HS-27A (cell line): ENCODE measurements around the gene ZFP69B.

Experiments
- DNase-seq: peaks from one replicate; pipeline ENCODE4 v3.0.0-alpha.2; 2012; ENCODE audit warnings: low read depth, missing footprints

ZFP69B gene

GRCh38 chr1:40449684-40450494, at the start of gene ZFP69B:
TSS of gene ZFP69B (plus strand) at chr1:40450476. CDS start at chr1:40450962, 486 bp downstream.
- peak; percentile 72 for DNase-seq

DNA sequence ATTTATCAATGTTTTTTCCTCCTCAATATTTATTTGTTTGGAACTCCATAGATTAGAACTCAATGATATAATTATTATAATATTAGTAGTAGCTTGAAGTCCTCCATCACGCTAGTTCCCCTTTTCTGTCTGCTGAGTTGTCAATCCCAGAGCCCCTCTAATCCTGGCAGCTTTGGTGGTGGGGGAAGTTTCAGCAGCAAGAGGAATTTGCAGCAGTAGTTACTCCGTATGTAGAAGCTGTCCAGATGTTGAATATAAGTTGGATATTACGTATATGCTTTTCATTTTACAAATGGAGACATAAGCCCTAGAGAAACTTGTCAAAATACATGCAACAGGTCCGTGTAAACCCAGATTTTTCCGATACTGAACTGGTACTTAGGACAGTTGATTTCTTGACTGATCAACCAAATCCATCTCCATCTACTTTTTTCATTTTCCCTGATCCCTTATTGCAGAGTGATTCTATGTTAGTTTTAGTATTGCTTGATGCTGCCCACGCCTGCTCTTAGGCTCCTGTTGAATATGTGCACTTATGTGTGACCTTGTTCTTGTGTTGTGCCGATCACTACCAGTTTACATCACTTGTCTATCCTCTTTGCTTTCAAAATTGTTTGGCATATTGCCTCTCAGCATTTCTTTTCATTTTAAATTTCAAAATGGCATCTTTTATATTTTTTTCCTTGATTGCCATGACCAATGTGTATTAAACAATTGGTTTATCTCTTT, 48.6 kb upstream of the ZFP69B start:
- DNase-seq: no peak

- DNase-seq: peak; percentile 26
These were observed 45.4 kb upstream of the ZFP69B start for GRCh38 chr1:40404670-40405462.

DNA sequence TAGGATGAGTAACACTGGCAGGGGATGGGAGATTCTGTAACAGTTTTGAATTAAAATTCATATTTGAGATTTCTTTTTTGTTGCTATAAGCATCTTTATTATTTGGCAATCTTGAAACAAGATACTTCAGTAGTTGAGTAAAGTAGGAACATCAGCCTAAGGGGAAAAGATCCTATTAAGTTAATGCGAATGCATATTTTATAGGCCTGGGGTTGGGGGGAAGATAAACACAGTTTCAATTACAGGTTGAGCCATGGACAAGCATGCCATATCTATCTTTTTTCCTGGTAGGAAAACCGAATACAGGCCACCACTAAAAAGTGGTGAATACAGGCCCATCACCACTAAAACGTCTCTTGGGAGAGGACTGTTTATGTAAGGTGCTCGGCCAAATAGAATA, 44.5 kb upstream of the ZFP69B start:
- DNase-seq: no peak

- DNase-seq: no peak
These were observed 42.8 kb upstream of the ZFP69B start for GRCh38 chr1:40407453-40407852.

DNA sequence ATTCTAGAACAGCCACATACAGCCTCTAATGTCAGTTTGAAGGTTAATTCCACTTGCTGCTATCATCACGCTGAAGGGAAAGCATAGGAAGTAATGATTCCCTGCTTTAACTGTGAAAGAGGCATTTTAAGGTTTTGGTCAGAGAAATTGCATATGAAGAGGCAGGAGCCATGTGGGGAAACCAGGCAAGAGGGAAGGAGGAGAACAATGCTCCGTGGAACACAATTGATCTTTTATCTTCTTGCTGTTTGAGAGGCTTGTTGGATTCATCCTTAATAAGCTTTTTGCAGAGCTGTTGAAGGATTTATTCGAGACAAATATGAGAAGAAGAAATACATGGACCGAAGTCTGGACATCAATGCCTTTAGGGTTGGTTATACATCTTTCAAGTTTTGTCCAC, 40.8 kb upstream of the ZFP69B start:
- DNase-seq: no peak

DNA sequence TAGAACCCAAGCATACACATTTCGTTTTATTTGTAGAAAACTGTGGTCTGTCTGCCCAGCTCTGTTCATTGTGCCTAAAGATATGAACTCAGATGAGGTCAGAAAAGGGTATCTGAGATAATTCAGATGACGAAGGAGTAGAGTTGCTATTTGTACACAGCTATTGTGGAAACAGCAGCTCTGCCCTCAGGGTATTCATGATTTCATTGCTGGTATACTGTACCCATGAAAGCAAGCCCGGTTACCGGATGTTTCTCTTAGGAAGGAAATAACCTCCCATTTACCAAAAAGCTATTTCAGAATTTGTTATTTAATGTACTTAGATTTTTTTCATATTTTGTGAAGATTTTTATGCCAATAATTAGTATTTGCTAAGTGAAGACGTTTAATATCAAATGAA, 39.0 kb upstream of the ZFP69B start:
- no peak for DNase-seq

GRCh38 chr1:40411843-40412242, 38.4 kb upstream of the ZFP69B start:
- no peak for DNase-seq

- DNase-seq: no peak
These were observed 36.6 kb upstream of the ZFP69B start for GRCh38 chr1:40413527-40414252.

- DNase-seq: no peak
These were observed 35.9 kb upstream of the ZFP69B start for GRCh38 chr1:40414331-40414730.

GRCh38 chr1:40416709-40417108, 33.6 kb upstream of the ZFP69B start:
- DNase-seq: no peak

DNA sequence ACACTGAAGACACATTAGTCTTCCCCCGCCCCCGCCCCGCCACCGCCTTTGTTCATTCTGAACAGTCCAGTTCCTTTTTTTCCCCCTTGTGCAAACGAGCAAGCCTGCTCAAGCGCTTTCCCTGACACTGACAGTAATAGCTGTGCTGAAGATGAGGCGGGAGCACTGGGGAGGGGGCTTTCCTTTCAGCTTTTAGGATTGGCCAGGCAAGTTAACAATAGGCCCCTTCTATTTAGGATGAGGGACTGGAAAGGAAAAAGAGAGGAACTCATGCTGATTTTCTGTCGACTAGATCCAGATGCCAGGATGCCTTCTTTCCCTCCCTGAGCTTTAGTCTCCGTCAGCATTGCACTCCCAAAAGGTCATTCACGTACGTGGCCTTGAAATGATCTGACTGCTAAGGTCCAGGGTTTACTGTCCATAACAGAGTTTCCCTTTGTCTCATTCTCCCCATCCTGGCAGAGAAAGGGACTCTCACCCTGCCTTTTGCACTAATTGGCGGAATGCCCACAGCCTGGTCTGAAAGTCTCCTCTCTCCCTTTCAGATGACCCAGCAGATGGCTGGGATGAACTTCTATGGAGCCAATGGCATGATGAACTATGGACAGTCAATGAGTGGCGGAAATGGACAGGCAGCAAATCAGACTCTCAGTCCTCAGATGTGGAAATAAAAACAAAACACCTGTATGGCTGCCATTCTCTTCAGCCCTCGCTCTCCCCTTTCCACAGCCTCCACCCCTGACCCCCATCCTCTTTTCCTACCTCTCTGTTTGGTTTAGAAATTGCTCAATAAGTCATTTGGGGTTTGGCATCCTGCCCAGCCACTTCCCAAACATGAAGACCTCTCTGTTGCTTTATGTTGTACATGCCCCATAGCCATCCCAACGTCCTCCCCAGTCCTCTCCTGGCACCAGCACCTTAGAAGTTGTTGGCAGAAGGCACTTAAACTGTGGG, 28.6 kb upstream of the ZFP69B start:
- DNase-seq: no peak

DNA sequence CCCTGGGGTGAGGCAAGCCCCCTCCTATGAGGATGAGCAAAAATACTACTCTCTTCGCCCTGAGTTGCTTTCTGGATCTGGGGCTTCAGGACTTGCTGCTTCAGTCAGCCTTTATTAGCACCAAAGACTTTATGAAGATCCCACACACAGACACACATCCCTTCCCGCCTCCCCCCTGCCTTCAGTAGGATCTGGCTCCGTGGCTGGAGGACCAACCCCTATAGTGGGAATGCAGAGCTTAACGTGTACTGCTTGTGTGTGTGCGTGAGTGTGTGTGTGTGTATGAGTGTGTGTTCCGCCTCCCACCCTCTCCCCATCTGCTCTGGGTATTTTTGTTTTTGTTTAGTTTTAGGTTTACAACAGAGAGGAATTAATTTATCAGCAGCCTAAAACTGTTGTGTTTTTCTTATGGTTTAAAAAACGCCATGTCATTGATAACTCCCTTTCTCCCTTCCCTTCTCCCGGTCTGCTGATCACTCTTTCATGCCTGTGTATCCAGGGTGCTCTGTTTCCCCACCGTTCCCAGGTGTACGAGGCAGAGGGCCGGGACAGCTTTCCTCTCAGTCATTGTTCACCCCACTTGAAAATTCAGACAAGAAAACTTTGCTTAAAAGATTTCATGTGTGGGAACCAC, 27.5 kb upstream of the ZFP69B start:
- DNase-seq: no peak

DNA sequence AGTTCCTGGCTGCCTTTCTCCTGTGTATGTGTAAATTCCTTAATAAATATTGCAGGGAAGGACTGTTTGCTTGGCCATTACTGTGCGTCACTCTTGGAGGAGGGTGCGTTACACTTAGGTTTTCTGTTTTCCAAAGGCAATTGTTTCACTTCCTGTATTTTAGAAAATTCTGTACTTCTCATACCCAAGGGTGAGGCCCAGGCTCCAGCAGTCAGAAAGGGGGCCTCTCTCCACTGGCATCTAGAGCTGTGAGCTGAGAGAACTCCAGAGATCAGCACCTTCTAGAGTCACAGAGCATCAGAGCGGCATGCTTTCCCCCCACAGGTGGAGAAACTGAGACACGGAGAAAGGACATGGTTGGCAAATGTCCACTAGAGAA, 27.0 kb upstream of the ZFP69B start:
- no peak for DNase-seq

- no peak for DNase-seq
These were observed 26.2 kb upstream of the ZFP69B start for GRCh38 chr1:40423951-40424618.

DNA sequence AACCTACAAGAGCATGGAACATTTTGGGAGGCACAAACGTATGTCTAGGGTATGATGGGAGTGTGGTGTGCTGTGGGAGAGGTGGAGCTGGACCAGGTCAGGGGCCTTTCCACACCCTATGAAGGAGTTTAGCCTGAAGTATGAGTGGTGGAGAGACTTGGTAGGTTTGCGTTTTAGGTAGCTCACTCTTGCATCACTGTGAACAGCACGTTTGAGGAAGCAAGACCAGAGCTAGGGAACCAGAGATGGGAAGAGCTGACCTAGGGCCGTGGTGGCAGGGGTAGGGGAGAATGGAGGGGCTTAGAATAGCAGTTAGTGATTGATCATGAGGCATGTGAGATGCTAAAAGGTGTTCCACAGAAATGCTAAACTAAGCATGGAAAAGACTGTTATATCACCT, 25.1 kb upstream of the ZFP69B start:
- DNase-seq: no peak

DNA sequence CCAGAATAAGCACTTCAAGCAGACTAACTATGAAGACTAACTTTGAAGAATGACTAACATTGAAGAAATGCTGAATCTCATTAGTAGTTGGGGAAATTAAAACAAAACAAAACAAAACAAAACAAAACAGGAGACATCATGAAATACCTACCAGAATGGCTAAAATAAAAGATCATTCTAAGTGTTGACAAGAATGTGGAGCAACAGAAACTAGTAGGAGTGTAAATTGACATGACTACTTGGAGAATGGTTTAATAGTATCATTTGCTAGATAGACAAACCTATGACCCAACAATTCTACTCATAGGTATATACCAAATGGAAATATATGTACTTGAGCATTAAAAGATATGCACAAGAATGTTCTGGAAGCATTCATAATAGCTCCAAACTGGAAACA, 18.9 kb upstream of the ZFP69B start:
- no peak for DNase-seq

DNA sequence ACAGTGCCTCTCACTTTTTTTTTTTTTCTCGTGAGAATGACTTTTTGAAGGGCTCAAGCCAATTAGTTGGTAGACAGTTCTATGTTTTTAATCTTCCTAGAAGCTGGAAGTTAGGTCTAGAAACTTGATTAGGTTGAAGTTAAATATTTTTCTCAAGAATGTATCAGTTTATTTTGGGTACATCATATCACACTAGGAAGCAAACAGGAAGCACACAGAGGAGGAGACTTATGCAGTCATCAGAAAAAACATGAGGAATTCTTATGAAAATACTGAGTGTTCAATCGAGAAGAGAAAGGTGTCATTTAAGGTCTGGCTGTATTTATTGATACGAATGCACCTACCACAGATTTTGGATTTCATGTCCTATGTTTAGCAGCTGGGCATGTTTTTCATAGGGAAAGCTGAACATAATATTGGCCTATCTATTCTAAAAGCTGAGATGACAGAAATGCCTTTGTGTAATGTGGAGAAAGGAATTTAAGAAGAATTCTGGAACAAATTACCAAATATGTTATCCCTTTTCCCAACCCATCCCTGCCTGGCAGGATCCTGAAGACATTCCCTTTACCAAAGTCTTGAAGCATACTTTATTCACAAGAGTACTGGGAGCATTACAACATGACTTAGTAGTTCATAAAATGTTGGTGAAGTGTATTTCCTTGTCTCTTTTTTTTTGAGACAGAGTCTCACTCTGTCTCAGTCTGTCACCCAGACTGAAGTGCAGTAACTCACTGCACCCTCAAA, 17.5 kb upstream of the ZFP69B start:
- DNase-seq: no peak

GRCh38 chr1:40435471-40435870, 14.8 kb upstream of the ZFP69B start:
- no peak for DNase-seq
